H1 (cell line): ENCODE measurements around the gene RERE. TPM values are rescaled to one million over a fixed set of nuclear protein-coding genes. Genes with fewer than 3 reads are reported as not detected.

Experiments
- CTCF ChIA-PET: fragments of 300-600 bp; sonication (Branson Sonifier 250); formaldehyde crosslinking; loops from one replicate; lab custom pipeline; 2021; ENCODE audit not compliant: partially characterized antibody; lab: Charles Lee
- POLR2A ChIA-PET: fragments of 300-600 bp; sonication (Branson Sonifier 250); formaldehyde crosslinking; loops from one replicate; lab custom pipeline; 2021; ENCODE audit warnings: inconsistent platforms; ENCODE audit not compliant: partially characterized antibody; lab: Charles Lee
- DNase-seq, 2 experiments: peaks; one replicate each; pipeline versions ENCODE4 v3.0.0 to v3.0.0-alpha.2; 2010 to 2022; ENCODE audit warnings: low spot score in 2 of 2, low read depth in 1 of 2, mixed read lengths in 1 of 2
- FAIRE-seq: peaks from 2 replicates; lab custom pipeline; 2011; peaks lifted over from hg19 to GRCh38; lab: Jason Lieb, UNC
- H2AFZ ChIP-seq: 2 replicates; pipeline ENCODE4 v1.8.1; 2012; ENCODE audit warnings: low read length, inconsistent platforms
- H2AK5ac ChIP-seq: 2 replicates; pipeline ENCODE4 v1.6.1; 2013; ENCODE audit warnings: low read depth, low read length
- H2BK120ac ChIP-seq: replicated peaks from 2 replicates; pipeline ENCODE3; 2013; ENCODE audit warnings: low read depth, low read length, inconsistent platforms
- H2BK12ac ChIP-seq: 2 replicates; pipeline ENCODE4 v1.6.1; 2013; ENCODE audit warnings: low read depth, low read length
- H2BK15ac ChIP-seq: 2 replicates; pipeline ENCODE4 v1.6.1; 2013; ENCODE audit warnings: low read length
- H2BK20ac ChIP-seq: 2 replicates; pipeline ENCODE4 v1.6.1; 2013; ENCODE audit warnings: low read length
- H2BK5ac ChIP-seq: 2 replicates; pipeline ENCODE4 v1.6.1; 2013; ENCODE audit warnings: low read depth, low read length
- H3K14ac ChIP-seq: 2 replicates; pipeline ENCODE4 v1.6.1; 2013; ENCODE audit warnings: inconsistent platforms; ENCODE audit not compliant: insufficient read length
- H3K18ac ChIP-seq: 2 replicates; pipeline ENCODE4 v1.6.1; 2013; ENCODE audit warnings: low read length; ENCODE audit errors: extremely low read depth
- H3K23ac ChIP-seq: 2 replicates; pipeline ENCODE4 v1.6.1; 2013; ENCODE audit warnings: inconsistent platforms; ENCODE audit not compliant: insufficient read length
- H3K23me2 ChIP-seq: 2 replicates; pipeline ENCODE4 v1.6.1; 2013; ENCODE audit warnings: low read depth, low read length
- H3K27ac ChIP-seq: 2 replicates; pipeline ENCODE4 v1.6.1; 2011; ENCODE audit warnings: low read depth, low read length, inconsistent platforms
- H3K27me3 ChIP-seq, 4 experiments: replicated peaks in 1 of 4; 1 replicate in 1 of 4; 2 replicates in 3 of 4; pipeline versions ENCODE4 v1.6.1 to v1.8.1; 2011 to 2013; ENCODE audit warnings: low read length in 3 of 4, mild to moderate bottlenecking in 3 of 4, inconsistent platforms in 2 of 4, mixed read lengths in 2 of 4, moderate library complexity in 1 of 4; ENCODE audit not compliant: control insufficient read depth in 3 of 4, insufficient read depth in 3 of 4; ENCODE audit errors: extremely low read depth in 1 of 4
- H3K36me3 ChIP-seq, 4 experiments: 2 replicates each; pipeline versions ENCODE4 v1.6.1 to v1.8.1; 2011 to 2013; ENCODE audit warnings: mild to moderate bottlenecking in 4 of 4, low read length in 3 of 4, moderate library complexity in 2 of 4, control low read depth in 1 of 4, inconsistent platforms in 1 of 4; ENCODE audit not compliant: insufficient read depth in 4 of 4, control insufficient read depth in 2 of 4
- H3K4ac ChIP-seq: replicated peaks from 2 replicates; pipeline ENCODE3; 2013; ENCODE audit warnings: low read length, low read depth, mixed read lengths, inconsistent platforms; ENCODE audit not compliant: insufficient read length
- H3K4me1 ChIP-seq, 4 experiments: replicated peaks in 1 of 4; 1 replicate in 1 of 4; 2 replicates in 3 of 4; pipeline versions ENCODE4 v1.6.1 to v1.8.1; 2011 to 2013; ENCODE audit warnings: low read length in 3 of 4, inconsistent platforms in 2 of 4, mixed read lengths in 1 of 4; ENCODE audit not compliant: insufficient read depth in 4 of 4, control insufficient read depth in 3 of 4
- H3K4me2 ChIP-seq, 2 experiments: 2 replicates each; pipeline versions ENCODE4 v1.6.1 to v1.8.1; 2011 to 2013; ENCODE audit warnings: low read depth in 2 of 2, low read length in 2 of 2, control low read depth in 1 of 2, inconsistent platforms in 1 of 2, mild to moderate bottlenecking in 1 of 2; ENCODE audit not compliant: insufficient read depth in 1 of 2
- H3K4me3 ChIP-seq, 4 experiments: fragments of 200-600, 300-600 bp in 1 of 4; sonication (generic), shearing (Covaris generic), sonication (Bioruptor Twin) in 1 of 4; 2 replicates each; pipeline versions ENCODE4 v1.5.1 to v1.8.1; 2011 to 2016; ENCODE audit warnings: low read length in 4 of 4, low read depth in 3 of 4, control low read depth in 2 of 4, inconsistent platforms in 2 of 4, mild to moderate bottlenecking in 2 of 4, mixed read lengths in 1 of 4, moderate library complexity in 1 of 4; ENCODE audit not compliant: insufficient read depth in 2 of 4; ENCODE audit errors: extremely low read depth in 1 of 4
- H3K56ac ChIP-seq: replicated peaks from 2 replicates; pipeline ENCODE3; 2013; ENCODE audit warnings: low read depth, mild to moderate bottlenecking, mixed read lengths, low read length, inconsistent platforms; ENCODE audit not compliant: insufficient read length
- H3K79me1 ChIP-seq: 2 replicates; pipeline ENCODE4 v1.6.1; 2013; ENCODE audit warnings: low read depth, low read length, control low read depth
- H3K79me2 ChIP-seq, 2 experiments: 2 replicates each; pipeline versions ENCODE4 v1.6.1 to v1.8.1; 2012 to 2013; ENCODE audit warnings: low read length in 2 of 2, mild to moderate bottlenecking in 2 of 2, inconsistent platforms in 1 of 2; ENCODE audit not compliant: insufficient read depth in 2 of 2, control insufficient read depth in 1 of 2
- H3K9ac ChIP-seq, 4 experiments: replicated peaks in 1 of 4; 1 replicate in 1 of 4; 2 replicates in 3 of 4; pipeline versions ENCODE4 v1.6.1 to v1.8.1; 2011 to 2013; ENCODE audit warnings: low read depth in 3 of 4, low read length in 3 of 4, control low read depth in 2 of 4, mild to moderate bottlenecking in 2 of 4, moderate library complexity in 2 of 4, inconsistent platforms in 1 of 4; ENCODE audit errors: extremely low read depth in 1 of 4
- H3K9me3 ChIP-seq, 2 experiments: 2 replicates each; pipeline versions ENCODE4 v1.6.1 to v1.8.1; 2012 to 2013; ENCODE audit warnings: mild to moderate bottlenecking in 2 of 2, moderate library complexity in 2 of 2, control low read depth in 1 of 2, inconsistent platforms in 1 of 2, low read depth in 1 of 2, low read length in 1 of 2, mixed read lengths in 1 of 2; ENCODE audit not compliant: insufficient read depth in 2 of 2
- H4K20me1 ChIP-seq, 2 experiments: replicated peaks in 1 of 2; 2 replicates each; pipeline versions ENCODE3 to v1.8.1; 2011 to 2013; ENCODE audit warnings: inconsistent platforms in 2 of 2, low read length in 2 of 2, mild to moderate bottlenecking in 1 of 2; ENCODE audit not compliant: insufficient read depth in 2 of 2, control insufficient read depth in 1 of 2
- H4K5ac ChIP-seq: 2 replicates; pipeline ENCODE4 v1.6.1; 2013; ENCODE audit warnings: low read length, low read depth, mixed read lengths, inconsistent platforms; ENCODE audit not compliant: insufficient read length
- H4K8ac ChIP-seq: 2 replicates; pipeline ENCODE4 v1.8.0; 2013; ENCODE audit warnings: mild to moderate bottlenecking, moderate library complexity, low read length, inconsistent platforms; ENCODE audit not compliant: insufficient read depth; ENCODE audit errors: extremely low read depth
- H4K91ac ChIP-seq: replicated peaks from 2 replicates; pipeline ENCODE3; 2013; ENCODE audit warnings: low read length, mixed read lengths, inconsistent platforms; ENCODE audit not compliant: insufficient read length
- FOSL1 ChIP-seq: IDR thresholded peaks from 2 replicates; pipeline ENCODE4 v1.6.1; 2011; ENCODE audit warnings: mild to moderate bottlenecking, low read depth, low read length, moderate library complexity; ENCODE audit not compliant: insufficient read depth
- WGBS, 2 experiments: shearing (Covaris generic) in 1 of 2; methylation state at CpG; one replicate each; pipeline versions ENCODE4 v1.1.6 to v1.1.7; 2013 to 2015; ENCODE audit warnings: low lambda C conversion rate in 2 of 2, mixed read lengths in 2 of 2, inconsistent platforms in 1 of 2, low coverage in 1 of 2, missing lambda C conversion rate in 1 of 2; ENCODE audit not compliant: insufficient replicate concordance in 2 of 2, insufficient coverage in 1 of 2, insufficient read length in 1 of 2; ENCODE audit errors: extremely low coverage in 1 of 2, missing lambda C conversion rate in 1 of 2; 5-methylcytosine and 5-hydroxymethylcytosine counted together
- polyA plus RNA-seq, 7 experiments: library from polyadenylated mRNA; depleted of rRNA in 3 of 7; stranded (reverse) in 5 of 7; unstranded in 2 of 7; fragments of >200 nt in 5 of 7; fragments of 200-250 nt in 2 of 7; gene quantifications; 1 replicate in 5 of 7; 2 replicates in 1 of 7; 4 replicates in 1 of 7; pipeline versions ENCODE4 v1.2.1 to v1.2.3, GENCODE V29; 2011 to 2013; ENCODE audit warnings: missing spikeins in 2 of 7, mixed read lengths in 2 of 7
- total RNA-seq: library from RNA; stranded (reverse); fragmentation: NEBNext Ultra II Directional; extraction: Animal tissue kit (Norgen Biotek cat#: 25700); gene quantifications from 2 replicates; pipeline ENCODE4 v1.2.1, GENCODE V29; 2021

Gene RERE
- total and polyA plus RNA-seq, 2 of the 8 experiments (the other 6 are each of a cell fraction or from before 2014, with no cell fraction given), result 15.3 to 142 TPM

GRCh38 chr1:8563944-8564537, 253.4 kb downstream of the RERE start:
- Histone ChIP-seq H2BK12ac (no peak overlapping the region), H3K18ac (no peak overlapping the region), H3K4ac (no peak overlapping the region), H3K27me3 (no peaks in the 10 kb centered on the region), H3K36me3 (no peaks in the 10 kb centered on the region), H2BK5ac (no peak overlapping the region), H2BK20ac (no peak overlapping the region), H3K79me1 (peaks cover 4% of the 10 kb centered on the region; the same call in 1 of the 2 replicates), H2AFZ (no peak overlapping the region), H4K20me1 (peaks cover 4 to 11% of the 10 kb centered on the region in 2 experiments), H4K91ac (no peak overlapping the region), H3K9me3 (no peaks in the 10 kb centered on the region), H2BK15ac (no peak overlapping the region), H4K8ac (no peak overlapping the region), H3K56ac (no peak overlapping the region), H3K27ac (no peak overlapping the region), H4K5ac (no peak overlapping the region), H3K4me3 (no peak overlapping the region), H2AK5ac (no peak overlapping the region), H3K79me2 (peaks cover 2 to 83% of the 10 kb centered on the region in 2 experiments; a peak in 3 of 4 replicates), H3K9ac (no peak overlapping the region), H3K14ac (no peak overlapping the region), H2BK120ac (no peak overlapping the region), H3K4me1 (peaks cover 0 to 6% (median 3%) of the 10 kb centered on the region in 4 experiments; a peak in 2 of 7 replicates), H3K4me2 (no peak overlapping the region), H3K23me2 (no peaks in the 10 kb centered on the region; the same call in 1 of the 2 replicates), H3K23ac (no peak overlapping the region)
- CTCF ChIA-PET, result interaction anchor here (0.6 to 1.3 kb wide), 7 partner anchors 10 to 805 kb away, joined by 3 read pairs; no protein-coding TSS in a partner anchor
- TF ChIP-seq FOSL1, result no peak
- 73% methylated on average over 2 of the region's 2 CpGs; no CpG with 5 or more reads in 1 of the 2 experiments for WGBS, 2 experiments
- FAIRE-seq, result no peak
- no peak for DNase-seq
- POLR2A ChIA-PET, result no interaction called here
